ENCODE results near the gene ANTXRL.
"Not testable (repeated sequence)": the region's sequence is repeated elsewhere in the genome, so short reads cannot be mapped to it uniquely, and the experiment has no call there.

The ANTXRL gene

GRCh38 chr10:46375406-46375805 lies 88.6 kb downstream of the ANTXRL start, which contains the start of gene ANXA8L1:
Gene ANXA8L1, plus strand, starts transcription at chr10:46375776. Its CDS starts 76 bp downstream, at chr10:46375852.
- DNase-seq = not testable (repeated sequence)

GRCh38 chr10:46377022-46377421 lies 90.2 kb downstream of the ANTXRL start:
- DNase-seq = not testable (repeated sequence)

GRCh38 chr10:46377651-46378050 lies 90.9 kb downstream of the ANTXRL start:
- not testable (repeated sequence) for DNase-seq

- DNase-seq = not testable (repeated sequence)
These were observed 91.3 kb downstream of the ANTXRL start for GRCh38 chr10:46378108-46378507.

GRCh38 chr10:46379233-46379848 lies 92.5 kb downstream of the ANTXRL start:
- DNase-seq = not testable (repeated sequence)

All from amniotic stem cell (primary cell).